Right forelimb (tissue), 1 donor: ENCODE data around the gene ISCA1.

ENCODE experiments used
- DNase-seq: peaks from one replicate; pipeline ENCODE4 v3.0.0-alpha.2; 2018

The ISCA1 gene

DNA sequence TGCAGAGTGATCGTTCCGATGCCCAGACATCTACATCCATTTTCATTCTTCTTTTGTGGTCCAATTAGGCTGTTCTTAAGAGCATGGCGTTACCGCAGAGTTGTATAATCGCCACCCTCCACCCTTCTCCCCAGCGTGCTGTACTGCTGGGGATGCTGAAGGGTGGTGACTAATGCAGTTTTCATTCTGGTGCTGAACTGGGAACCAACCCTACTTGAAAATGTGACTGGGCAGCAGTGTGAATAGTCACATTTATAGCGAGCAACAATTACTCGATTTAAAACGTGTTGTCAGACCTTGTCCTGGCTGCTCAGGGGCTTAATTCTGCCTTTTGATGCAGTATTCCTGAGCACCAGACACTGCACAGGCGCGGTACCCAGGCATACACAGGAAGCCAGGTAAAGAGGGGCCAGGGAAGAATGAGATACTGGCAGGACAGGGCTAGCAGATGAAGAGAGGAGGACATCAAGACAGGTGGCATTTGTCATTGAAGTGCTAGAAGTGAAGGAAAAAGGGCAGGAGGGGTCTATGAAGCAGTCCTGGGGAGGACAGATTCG lies 719 bp upstream of the ISCA1 start:
- no peak for DNase-seq

DNA sequence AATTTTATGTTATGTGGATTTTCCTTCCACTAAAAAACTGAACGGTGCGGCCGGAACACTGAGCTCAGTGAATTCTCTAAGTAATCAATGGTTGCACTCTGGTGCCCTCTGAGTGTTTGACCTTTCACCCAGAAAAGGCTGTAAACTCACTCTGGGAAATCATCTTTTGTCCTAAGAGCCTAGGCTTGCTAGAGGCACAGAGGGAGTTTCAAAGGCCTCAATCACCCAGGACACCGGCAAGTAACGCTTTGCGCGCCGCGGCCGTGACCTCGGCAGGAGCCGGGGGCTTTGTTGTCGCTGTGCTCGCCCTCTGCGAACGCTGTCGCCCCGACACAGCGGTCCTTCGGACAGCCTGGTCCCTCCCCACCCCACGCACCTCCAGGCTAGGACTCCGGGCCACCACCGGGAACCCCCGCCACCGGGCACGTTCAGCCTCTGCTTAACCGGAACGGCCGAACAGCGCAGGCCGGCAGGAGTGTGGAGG lies 703 bp downstream of the ISCA1 start:
- no peak for DNase-seq

DNA sequence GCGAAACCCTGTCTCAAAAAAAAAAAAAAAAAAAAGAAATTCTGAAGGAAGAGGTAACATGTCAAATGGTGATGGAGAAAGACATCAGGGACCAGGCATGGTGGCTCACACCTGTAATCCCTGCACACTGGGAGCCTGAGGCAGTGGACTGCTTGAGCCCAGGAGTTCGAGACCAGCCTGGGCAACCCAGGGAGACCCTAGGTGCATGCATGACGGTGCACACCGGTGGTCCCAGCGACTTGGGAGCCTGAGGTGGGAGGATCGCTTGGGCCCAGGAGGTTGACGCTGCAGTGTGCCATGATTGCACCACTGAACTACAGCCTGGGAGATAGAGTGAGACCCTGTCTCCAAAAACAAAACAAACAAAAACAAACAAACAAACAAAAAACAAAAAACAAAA lies 1.8 kb downstream of the ISCA1 start:
- no peak for DNase-seq

DNA sequence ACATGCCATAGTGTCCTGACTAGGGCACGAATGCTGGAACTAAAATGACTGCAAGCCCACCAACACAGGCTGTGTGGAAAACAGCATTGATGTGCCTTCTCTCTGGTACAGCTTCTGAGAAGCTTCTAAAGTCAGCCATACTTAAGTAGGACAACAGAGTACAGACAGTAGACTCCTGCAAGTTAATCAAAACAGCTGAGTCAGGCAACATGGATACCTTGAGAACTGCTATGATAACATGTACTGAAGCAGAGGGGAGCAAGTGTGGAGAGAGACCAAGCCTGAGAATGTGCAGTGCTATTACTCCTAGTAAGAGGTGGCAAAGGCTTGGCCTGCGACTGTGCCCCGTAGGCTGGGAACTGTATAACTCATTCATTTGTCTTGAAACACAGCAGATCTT lies 2.5 kb downstream of the ISCA1 start:
- DNase-seq, result no peak

DNA sequence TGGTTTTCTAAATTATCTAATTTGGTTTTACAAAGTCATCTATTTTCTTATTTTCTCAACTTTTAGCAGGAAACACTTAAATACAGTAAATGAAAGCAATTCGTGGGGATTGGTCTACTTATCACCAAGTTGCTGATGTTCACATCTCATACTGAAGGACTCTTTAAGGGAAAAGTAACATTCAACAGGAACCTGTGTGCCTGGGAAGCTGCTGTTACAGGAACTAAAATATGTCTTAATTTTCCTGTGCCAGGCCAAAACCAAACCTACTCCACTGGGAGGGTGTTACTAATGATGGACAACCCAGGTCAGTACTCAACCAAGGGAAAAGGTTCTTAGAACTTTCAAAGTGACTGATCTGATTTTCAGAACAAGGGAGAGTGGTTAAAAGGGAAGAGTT lies 5.3 kb downstream of the ISCA1 start:
- DNase-seq, result no peak

DNA sequence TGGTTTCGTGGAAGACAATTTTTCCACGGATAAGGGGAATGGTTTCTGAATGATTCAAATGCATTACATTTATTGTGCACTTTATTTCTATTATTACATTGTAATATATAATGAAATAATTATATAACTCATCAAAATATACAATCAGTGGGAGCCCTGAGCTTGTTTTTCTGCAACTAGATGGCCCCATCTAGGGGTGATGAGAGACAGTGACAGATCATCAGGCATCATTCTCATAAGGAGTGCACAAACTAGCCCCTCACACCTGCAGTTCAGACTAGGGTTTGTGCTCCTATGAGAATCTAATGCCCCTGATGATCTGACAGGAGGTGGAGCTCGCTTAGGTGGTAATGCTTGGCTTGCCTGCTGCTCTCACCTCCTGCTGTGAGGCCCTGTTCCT lies 6.4 kb downstream of the ISCA1 start:
- DNase-seq, result no peak

DNA sequence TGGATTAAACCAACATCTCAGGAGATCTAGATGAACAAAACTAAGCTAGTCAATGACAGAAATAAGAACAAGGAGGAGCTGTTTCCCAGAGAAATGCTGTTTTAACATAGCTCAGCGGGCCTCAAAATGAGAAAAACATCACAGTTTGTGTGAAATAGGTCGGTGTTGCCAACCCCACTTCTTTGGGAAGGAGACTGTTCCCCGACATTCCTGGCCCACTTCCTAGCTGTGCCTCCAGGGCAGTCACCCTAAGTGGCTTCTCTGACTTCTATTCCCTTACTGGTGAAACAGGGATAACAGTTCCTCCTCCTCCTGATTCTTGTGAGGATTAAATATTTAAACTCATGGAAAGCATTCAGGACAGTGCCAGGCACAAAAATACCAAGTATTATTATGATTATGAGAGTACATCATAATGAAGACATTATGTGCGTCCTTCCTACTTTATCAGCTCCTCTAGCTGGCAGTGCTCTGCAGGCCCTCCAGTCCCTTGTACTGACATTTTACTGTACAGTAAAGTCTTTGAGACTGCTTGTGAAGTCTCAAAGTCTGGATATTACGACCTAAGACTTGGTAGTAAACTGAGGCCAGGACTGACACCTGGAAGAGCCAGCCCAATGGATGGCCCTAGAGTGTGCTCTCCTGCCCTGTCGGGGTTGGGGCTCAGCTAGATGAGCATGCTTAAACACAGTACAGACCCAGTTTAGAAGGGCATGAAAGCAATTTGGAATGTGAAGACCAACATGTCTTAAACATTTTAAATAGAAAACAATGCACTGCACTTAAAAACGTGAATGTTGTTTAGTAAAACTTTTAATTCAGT lies 7.3 kb downstream of the ISCA1 start:
- no peak for DNase-seq

DNA sequence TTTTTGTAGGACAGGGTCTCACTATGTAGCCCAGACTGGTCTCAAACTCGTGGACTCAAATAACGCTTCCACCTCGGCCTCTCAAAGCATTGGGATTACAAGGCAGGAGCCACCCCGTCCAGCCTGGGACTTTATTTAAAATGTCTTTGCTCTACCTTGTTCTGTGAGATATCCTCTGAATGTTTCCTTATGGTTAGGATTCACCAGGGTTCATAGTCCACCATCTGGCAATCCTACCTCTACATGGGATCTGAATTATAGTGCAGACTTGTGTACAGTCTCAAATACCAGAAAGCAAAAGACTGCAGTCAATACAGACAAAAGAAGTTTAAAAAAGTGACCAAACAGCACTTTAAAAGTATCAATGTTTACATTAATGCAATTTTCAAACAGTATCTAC lies 10.1 kb downstream of the ISCA1 start:
- DNase-seq, result no peak

DNA sequence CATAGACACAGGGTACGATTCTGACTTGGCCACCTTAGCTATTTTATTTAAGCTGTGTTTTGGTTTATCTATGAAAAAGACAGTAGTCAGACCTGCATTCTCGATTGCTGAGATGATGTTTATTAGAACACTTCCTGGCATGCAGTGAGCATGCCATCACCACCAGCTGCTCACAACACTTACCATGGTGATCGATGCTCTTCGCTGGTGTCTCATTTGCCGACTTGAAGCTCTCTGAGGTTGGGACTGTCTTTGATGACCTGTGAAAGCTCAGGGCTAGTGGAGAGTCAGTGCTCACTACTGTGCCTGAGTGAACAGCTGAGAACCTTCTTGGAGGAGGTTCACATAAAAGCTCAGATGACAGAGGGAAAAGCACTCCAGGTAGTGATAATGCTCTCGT lies 18.5 kb downstream of the ISCA1 start:
- DNase-seq, result no peak

DNA sequence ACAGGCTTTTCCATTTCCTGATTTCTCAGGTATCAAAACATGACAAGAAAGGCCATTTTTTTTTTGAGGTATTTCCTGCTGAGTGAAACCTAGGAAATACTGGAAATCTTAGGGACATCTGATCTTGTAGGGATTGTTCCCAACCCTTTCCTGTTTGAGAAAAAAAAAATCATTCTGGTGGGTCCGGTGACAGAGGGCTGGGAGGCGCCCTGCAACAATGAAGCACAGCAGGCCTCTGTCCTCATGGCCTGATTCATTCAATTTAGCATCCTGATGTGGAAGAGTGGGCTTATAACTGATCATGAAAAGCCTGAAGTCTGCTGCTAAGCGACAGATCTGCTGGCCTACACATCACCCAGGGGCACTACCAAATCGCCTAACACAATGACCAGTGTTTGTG lies 19.8 kb downstream of the ISCA1 start:
- no peak for DNase-seq

DNA sequence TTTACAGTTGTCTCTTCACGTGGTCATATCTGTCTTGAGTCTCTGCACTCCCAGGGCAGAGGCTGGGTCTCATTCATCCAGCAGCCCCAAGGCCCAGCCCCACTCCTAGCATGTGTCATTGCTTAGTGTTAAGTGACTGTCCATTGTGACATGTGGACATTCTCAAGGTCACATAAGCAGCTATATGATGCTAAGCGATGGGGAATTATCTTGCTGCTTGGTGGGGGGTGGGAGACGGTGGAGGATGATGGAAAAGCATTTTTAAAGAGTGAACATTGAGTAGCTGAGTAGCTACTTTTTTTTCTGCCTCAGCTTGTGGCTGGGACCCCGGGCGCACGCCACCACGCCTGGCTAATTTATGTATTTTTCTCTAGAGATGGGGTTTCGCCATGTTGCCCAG lies 22.8 kb downstream of the ISCA1 start, which contains the start of gene C9orf153:
Gene C9orf153, minus strand, starts transcription at position 101 of the 400 bp plus-strand sequence. CDS start 30,054 bp downstream, outside the sequence.
- no peak for DNase-seq

DNA sequence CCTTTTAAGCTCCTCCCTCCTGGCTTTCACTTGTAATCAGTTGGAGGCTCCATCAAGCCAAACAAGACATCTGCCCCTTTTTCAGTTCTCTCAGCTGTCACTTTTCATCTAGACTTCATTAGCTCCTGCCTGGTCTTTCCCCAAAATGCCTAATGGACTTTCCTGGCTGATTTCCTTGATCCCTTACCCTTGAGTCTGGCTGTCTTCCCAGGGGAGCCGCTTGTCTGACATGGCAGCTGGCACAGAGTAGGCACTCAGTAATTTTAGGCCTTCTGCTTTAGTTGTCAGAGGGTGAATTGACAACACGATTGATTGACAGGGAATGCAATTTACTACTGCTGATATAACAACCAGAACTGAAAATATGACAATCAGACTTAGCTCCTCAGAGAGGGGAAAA lies 24.9 kb downstream of the ISCA1 start:
- DNase-seq, result no peak

DNA sequence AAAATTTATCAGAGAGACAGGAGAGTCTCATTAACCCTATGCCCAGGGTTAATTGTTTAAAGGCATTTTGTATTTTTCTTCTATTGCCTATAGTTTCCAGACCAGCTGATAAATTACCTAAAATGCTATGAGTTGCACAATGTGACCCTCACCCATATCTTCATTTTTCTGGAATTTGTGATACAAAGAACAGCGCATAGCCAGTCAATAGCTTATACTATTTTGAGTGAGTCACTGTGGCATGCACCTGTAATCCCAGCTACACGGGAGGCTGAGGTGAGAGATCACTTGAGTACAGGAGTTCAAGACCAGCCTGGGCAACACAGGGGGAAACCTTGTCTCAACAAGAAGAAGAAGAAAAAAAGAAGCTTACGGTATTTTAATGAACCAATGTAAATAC lies 25.7 kb downstream of the ISCA1 start:
- DNase-seq, result no peak

DNA sequence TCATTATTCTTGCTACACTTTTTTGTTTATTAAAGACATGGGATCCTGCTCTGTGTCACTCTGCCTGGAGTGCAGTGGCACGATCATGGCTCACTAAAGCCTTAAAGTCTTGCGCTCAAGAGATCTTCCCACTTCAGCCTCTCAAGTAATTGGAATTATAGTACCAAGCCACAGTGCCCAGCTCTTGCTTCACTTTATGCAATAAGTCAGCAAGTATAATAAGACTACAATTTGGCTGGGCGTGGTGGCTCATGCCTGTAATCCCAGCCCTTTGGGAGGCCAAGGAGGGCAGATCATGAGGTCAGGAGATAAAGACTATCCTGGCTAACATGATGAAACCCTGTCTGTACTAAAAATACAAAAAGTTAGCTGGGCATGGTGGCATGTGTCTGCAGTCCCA lies 28.8 kb downstream of the ISCA1 start:
- DNase-seq, result no peak

DNA sequence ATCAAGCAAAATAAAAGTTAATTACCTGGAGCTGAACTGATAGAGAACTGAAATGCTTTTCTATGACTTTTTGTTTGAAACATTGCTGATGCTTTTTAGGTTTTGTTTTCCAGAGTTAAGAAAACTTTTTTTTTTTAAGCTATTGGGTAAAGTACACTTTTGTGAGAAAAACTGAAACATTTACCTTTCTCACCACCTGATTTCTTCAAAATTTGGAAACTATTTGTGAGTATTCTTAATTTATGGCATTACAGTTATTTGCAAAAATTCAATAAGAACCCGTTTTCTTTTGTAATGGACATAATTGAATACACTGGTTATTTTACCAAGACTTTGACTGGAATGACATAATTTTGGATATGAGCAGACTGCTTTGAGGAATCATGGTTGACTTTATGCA lies 29.5 kb downstream of the ISCA1 start:
- DNase-seq, result no peak

DNA sequence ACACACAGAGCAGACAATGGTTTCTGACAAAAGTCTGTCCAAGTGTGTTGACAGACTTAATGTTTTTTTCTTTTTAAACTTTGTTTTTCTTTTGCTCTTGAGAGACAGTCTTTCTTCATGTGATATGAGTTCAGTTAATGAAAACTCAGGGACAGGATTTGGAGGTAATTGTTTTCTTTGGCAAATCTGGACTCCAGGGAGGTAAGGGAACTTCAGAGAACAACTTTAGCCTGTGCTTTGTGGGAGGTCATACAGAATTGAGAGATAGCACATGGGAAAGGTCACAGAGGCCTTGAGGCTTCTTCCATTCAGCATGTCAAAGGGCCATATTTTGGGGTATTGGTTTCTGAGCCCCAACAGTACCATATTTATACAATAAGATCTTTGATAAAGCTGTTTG lies 32.2 kb downstream of the ISCA1 start:
- no peak for DNase-seq

DNA sequence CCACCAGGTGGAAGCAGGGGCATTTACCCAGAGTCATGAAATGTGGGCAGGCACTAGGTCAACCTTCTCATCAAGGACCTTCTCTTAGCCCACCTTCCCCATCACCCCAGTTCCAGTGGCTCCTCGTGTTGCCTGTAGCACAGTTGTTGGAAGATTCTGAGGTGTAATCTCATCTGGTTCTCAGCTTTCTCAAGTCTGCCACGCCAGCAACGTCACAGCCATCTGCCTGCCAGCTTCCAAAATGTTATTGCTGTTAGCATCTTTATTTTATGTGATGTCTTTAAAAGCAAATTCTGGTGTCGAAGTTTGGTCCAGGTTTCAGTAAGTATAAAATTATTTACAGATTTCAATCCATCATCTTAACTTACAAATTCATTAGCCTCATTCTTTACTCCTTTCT lies 33.6 kb downstream of the ISCA1 start:
- DNase-seq, result no peak

DNA sequence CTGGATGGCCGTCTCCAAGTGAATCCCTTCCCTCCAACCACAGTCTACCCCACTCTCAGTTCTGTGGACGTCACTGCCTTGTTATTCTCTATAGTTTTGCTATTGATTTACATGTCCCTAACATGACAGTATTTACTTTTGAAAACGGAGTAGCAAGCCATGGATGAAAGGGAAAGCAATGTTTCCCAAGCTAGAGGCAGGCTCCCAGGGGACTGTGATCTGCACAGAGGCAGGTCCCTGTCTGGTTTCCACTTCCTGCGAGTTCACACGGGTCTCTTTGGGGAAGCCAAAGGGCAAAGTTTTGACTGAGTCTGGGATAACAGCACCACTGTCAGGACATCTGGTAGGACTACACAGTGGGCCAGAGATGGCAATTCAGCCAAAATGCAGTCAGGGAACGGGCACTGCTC lies 35.6 kb downstream of the ISCA1 start:
- no peak for DNase-seq

DNA sequence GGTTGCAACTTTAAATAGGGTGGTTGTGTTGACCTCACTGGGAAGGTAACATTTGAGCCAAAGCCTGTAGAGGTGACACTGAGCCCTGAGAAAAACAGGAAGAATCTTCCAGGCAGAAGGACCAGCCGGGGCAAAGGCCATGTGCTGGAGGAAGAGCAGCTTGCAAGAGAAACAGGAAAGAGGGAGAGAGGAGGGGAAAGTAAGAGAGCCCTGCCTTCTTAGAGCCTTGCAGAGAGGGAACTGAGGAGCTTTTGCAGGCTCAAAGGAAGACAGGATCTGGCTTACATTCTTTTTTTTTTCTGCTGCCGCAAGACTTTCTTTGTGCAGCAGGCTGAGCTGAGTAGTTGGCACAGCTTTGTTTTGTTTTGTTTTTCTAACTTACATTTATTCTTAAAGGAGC lies 40.3 kb downstream of the ISCA1 start:
- DNase-seq, result no peak

DNA sequence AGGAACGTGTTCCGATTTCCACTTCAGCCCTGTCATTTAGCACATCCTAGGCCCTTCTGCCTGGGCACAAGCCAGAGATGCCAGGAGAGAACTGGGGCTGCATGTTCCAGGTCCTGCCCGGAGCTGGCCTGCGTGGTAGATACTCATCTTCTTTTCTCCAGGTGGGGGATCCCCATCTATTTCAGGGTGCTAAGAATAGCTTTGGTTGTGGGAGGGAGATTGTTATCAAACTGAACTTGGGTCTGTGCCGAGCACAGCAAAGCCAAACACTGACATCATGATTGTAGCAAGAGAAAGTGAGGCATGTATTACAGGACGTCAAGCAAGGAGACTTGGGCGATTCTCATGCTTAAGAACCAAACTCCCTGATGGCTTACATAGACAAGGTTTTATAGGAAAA lies 41.1 kb downstream of the ISCA1 start:
- no peak for DNase-seq

DNA sequence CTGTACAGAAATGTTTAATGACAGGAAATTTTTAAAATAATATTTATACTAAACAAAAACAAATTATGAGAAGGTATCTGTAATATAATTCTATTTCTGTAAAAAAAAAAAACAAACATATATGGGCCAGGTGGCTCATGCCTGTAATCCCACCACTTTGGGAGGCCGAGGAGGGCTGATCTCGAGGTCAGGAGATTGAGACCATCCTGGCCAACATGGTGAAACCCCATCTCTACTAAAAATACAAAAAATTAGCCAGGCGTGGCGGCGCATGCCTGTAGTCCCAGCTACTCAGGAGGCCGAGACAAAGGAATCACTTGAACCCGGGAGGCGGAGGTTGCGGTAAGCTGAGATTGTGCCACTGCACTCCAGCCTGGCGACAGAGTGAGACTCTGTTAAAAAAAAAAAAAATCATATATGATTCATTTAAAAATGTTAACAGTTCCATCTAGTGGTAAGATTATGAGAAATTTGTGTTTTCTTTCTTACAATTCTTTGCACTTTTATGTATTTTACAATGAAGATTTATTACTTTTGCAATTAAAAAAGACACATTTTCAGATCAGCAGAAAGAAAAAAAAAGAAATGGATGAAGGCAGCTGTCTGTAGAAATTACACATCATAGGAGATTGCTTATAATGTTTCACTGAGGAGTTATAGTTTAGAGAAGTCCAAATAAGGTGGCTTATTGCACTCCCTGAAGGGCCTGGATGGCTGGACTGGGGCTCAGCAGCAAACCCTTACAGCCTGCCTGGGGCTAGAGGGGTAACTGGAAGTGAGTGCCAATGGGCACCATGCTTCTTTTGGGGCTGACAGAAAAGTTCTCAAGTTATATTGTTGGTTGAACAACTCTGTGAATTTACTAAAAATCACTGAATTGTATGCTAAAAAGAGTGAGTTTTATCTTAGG lies 43.2 kb downstream of the ISCA1 start:
- DNase-seq, result no peak

DNA sequence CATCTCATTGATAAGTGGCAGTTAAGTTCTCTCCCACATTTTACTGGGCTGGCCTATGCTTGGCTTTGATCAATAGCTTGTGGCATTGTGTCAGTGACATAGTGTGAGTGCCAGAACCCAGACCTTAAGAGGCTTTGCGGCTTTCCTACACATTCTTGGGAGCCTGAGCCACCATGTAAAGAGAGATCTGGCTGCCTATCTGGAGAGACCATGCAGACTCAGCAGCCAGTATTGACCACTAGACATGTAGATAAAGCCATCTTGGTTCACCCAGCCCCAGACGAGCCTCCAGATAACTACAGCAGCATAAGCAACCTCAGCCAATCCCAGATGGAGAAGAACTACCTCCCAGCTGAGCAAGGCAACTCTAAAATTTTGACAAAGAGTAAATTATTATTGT lies 51.5 kb downstream of the ISCA1 start:
- DNase-seq, result no peak

DNA sequence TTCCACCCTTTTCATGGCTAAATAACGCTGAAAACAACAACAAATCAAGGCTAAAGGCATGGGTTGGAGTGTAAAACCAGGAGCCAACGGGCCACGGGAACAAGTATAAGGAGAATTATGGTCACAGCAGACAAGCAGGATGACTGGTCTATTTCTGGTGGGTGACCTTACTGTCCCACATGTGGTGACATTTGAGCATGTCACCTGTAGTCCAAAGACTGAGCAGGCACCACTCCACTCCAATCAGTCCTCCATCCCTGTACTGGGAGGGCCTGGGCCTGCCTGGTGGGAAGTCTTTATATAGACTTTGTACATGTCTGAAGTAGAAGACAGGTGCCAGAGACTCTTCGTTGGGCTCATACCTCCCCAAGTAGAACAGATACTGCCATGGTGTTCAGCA lies 59.7 kb downstream of the ISCA1 start:
- DNase-seq, result no peak

DNA sequence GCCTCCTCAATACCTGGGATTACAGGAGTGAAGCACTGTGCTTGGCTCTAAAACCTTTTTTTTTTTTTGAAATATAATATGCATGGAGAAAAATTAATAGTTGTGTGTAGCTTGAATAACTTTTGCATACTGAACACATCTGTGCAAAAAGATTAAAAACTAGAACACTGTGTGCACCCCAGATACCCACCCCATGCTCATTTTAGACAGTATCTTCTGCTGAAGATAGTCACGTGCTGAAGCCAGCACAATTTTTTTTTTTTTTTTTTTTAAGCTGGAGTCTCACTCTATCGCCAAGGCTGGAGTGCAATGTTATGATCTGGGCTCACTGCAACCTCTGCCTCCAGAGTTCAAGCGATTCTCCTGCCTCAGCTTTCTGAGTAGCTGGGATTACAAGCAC lies 62.7 kb downstream of the ISCA1 start:
- no peak for DNase-seq
